ENCODE results near the gene INPP4B. TPM values are rescaled to one million over a fixed set of nuclear protein-coding genes. Genes with fewer than 3 reads are reported as not detected.

INPP4B gene
- total RNA-seq, 1 donor from 2014 or later, result 12.0 TPM

- TF ChIP-seq, protein P1, sequence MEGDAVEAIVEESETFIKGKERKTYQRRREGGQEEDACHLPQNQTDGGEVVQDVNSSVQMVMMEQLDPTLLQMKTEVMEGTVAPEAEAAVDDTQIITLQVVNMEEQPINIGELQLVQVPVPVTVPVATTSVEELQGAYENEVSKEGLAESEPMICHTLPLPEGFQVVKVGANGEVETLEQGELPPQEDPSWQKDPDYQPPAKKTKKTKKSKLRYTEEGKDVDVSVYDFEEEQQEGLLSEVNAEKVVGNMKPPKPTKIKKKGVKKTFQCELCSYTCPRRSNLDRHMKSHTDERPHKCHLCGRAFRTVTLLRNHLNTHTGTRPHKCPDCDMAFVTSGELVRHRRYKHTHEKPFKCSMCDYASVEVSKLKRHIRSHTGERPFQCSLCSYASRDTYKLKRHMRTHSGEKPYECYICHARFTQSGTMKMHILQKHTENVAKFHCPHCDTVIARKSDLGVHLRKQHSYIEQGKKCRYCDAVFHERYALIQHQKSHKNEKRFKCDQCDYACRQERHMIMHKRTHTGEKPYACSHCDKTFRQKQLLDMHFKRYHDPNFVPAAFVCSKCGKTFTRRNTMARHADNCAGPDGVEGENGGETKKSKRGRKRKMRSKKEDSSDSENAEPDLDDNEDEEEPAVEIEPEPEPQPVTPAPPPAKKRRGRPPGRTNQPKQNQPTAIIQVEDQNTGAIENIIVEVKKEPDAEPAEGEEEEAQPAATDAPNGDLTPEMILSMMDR (conservative IDR thresholded peaks at IDR 0.05; ENCODE audit: low read depth, low read length), result no peak
- DNase-seq (ENCODE audit: low read depth), result no peak
- no peak overlapping the region for H3K4me3 ChIP-seq (ENCODE audit: low read depth, low read length)
Observed at GRCh38 chr4:142419712-142420111, 426.4 kb downstream of the INPP4B start.

- no peak overlapping the region for H3K4me3 ChIP-seq (ENCODE audit: low read depth, low read length)
- DNase-seq (ENCODE audit: low read depth), result no peak
- TF ChIP-seq, protein P1 (conservative IDR thresholded peaks at IDR 0.05; ENCODE audit: low read depth, low read length), result no peak
Observed at GRCh38 chr4:142418697-142419096, 427.4 kb downstream of the INPP4B start.

GRCh38 chr4:142416711-142417275, 429.3 kb downstream of the INPP4B start:
- TF ChIP-seq, protein P1 (conservative IDR thresholded peaks at IDR 0.05; ENCODE audit: low read depth, low read length), result no peak
- DNase-seq (ENCODE audit: low read depth), result no peak
- H3K4me3 ChIP-seq (ENCODE audit: low read depth, low read length), result no peak overlapping the region

- DNase-seq (ENCODE audit: low read depth), result no peak
Observed at GRCh38 chr4:142416121-142416520, 430.0 kb downstream of the INPP4B start.

DNA sequence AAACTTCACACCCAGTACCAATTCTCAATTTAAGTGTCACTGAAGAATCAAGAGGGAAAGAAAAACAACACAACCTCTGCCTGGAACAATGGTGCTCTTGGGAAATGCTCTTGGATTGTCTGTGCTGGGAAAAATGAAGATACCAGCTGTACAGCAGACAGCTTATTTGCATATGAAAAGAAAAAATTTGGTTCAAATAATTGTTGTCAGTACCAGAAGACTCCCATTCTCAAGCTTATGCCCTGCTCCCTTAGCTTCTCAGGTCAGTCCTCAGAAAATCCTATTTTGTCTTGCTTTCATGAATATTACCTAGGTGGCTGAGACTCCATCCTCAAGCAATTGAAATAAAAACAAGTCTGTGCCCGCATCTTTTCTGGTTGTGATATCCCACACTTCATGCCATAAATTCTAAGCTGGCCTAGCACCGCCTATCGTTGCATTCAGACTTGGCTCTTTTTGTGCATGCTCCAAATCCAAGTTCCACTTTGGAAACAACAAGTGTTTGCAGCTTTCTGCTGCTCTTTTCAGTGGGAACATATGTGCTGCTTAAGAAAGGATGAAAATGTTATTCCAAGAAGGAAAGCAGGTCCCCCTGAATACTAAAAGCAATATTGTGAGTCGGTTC, 431.6 kb downstream of the INPP4B start:
- TF ChIP-seq, protein P1 (conservative IDR thresholded peaks at IDR 0.05; ENCODE audit: low read depth, low read length), result no peak
- no peak for DNase-seq (ENCODE audit: low read depth)
- no peak overlapping the region for H3K4me3 ChIP-seq (ENCODE audit: low read depth, low read length)

More at GRCh38 chr4:142416121-142416520, 430.0 kb downstream of the INPP4B start:
- TF ChIP-seq, protein P1 (conservative IDR thresholded peaks at IDR 0.05; ENCODE audit: low read depth, low read length), result no peak
- no peak overlapping the region for H3K4me3 ChIP-seq (ENCODE audit: low read depth, low read length)

- H3K4me3 ChIP-seq (ENCODE audit: low read depth, low read length), result no peak overlapping the region
- TF ChIP-seq, protein P1 (conservative IDR thresholded peaks at IDR 0.05; ENCODE audit: low read depth, low read length), result no peak
- no peak for DNase-seq (ENCODE audit: low read depth)
Observed at GRCh38 chr4:142413485-142413884, 432.6 kb downstream of the INPP4B start.

DNA sequence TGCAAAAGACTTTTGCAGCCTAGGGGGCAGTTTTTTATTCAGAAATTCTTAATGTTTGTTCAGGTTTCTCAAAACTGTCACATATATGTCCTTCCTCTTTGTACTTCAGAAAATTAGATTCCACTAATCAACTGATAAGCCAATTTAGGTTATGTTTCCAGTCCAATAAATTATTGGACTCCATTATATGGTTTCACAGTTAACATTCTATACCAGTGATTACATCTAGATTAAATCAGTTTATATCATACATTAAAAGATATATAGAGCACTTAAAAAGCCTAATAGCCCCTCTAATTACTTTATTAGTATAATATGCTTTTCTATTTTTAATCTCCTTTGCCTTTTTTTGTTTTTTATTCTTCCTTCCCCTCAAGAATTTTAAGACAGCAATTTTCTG, 434.1 kb downstream of the INPP4B start:
- H3K4me3 ChIP-seq (ENCODE audit: low read depth, low read length), result no peak overlapping the region
- TF ChIP-seq, protein P1 (conservative IDR thresholded peaks at IDR 0.05; ENCODE audit: low read depth, low read length), result no peak
- no peak for DNase-seq (ENCODE audit: low read depth)

Data from epithelial cell of proximal tubule (primary cell).